GM23338 (cell line): Measurements from ENCODE around the gene CFAP97D2. TPM values are rescaled to one million over a fixed set of nuclear protein-coding genes. Genes with fewer than 3 reads are reported as not detected.

Source experiments
- ATAC-seq: fragments of 200-7000 bp; cut with Tn5 transposase; 3 replicates; pipeline ENCODE4 v1.9.1; 2020
- DNase-seq: peaks from one replicate; pipeline ENCODE4 v3.0.0-alpha.2; 2015; ENCODE audit warnings: low spot score
- H2AFZ ChIP-seq: fragments of 200-600 bp; sonication (generic); 2 replicates; pipeline ENCODE4 v1.8.0; 2016; ENCODE audit warnings: antibody characterized with exemption, mild to moderate bottlenecking, moderate library complexity
- H3F3A ChIP-seq: fragments of 200-600 bp; sonication (generic); replicated peaks from 2 replicates; pipeline ENCODE4 v1.8.0; 2017; ENCODE audit warnings: antibody characterized with exemption, mixed run types, low read depth
- H3K27ac ChIP-seq: fragments of 200-600 bp; sonication (generic); 2 replicates; pipeline ENCODE4 v1.6.1; 2016; ENCODE audit warnings: low read depth
- H3K27me3 ChIP-seq: fragments of 200-600 bp; sonication (generic); 2 replicates; pipeline ENCODE4 v1.8.0; 2016; ENCODE audit warnings: mild to moderate bottlenecking, mixed run types, moderate library complexity; ENCODE audit not compliant: insufficient read depth
- H3K36me3 ChIP-seq: fragments of 200-600 bp; sonication (generic); 2 replicates; pipeline ENCODE4 v1.8.0; 2016; ENCODE audit warnings: mild to moderate bottlenecking; ENCODE audit not compliant: insufficient read depth
- H3K4me1 ChIP-seq: fragments of 200-600 bp; sonication (generic); 2 replicates; pipeline ENCODE4 v1.8.0; 2016; ENCODE audit warnings: mild to moderate bottlenecking, moderate library complexity; ENCODE audit not compliant: insufficient read depth
- H3K4me2 ChIP-seq: fragments of 200-600 bp; sonication (generic); 2 replicates; pipeline ENCODE4 v1.7.1; 2017; ENCODE audit warnings: mixed run types
- H3K4me3 ChIP-seq: fragments of 200-600 bp; sonication (generic); 2 replicates; pipeline ENCODE4 v1.6.1; 2016; ENCODE audit warnings: mixed run types
- H3K79me2 ChIP-seq: fragments of 200-600 bp; sonication (generic); replicated peaks from 2 replicates; pipeline ENCODE4 v1.8.0; 2017; ENCODE audit warnings: mild to moderate bottlenecking; ENCODE audit not compliant: insufficient read depth
- H3K9me2 ChIP-seq: fragments of 200-600 bp; sonication (generic); 2 replicates; pipeline ENCODE4 v1.8.0; 2017; ENCODE audit not compliant: insufficient read depth
- H4K20me1 ChIP-seq: fragments of 200-600 bp; sonication (generic); replicated peaks from 2 replicates; pipeline ENCODE4 v1.8.0; 2017; ENCODE audit warnings: mild to moderate bottlenecking; ENCODE audit not compliant: insufficient read depth
- H3K27ac Mint-ChIP-seq: 2 replicates; pipeline ENCODE4 v1.8.0; 2020; ENCODE audit warnings: inconsistent platforms, mild to moderate bottlenecking, moderate library complexity, mixed read lengths
- H3K27me3 Mint-ChIP-seq: 3 replicates; pipeline ENCODE4 v1.8.0; 2022; ENCODE audit warnings: low read depth, mild to moderate bottlenecking, moderate library complexity, mixed read lengths, inconsistent platforms; ENCODE audit not compliant: insufficient read depth, poor library complexity
- H3K36me3 Mint-ChIP-seq: 3 replicates; pipeline ENCODE4 v1.8.0; 2021; ENCODE audit warnings: low read depth, mild to moderate bottlenecking, inconsistent platforms, moderate library complexity, mixed read lengths
- H3K4me1 Mint-ChIP-seq: 3 replicates; pipeline ENCODE4 v1.8.0; 2020; ENCODE audit warnings: mild to moderate bottlenecking, inconsistent platforms, mixed read lengths
- H3K4me3 Mint-ChIP-seq: 3 replicates; pipeline ENCODE4 v1.8.0; 2021; ENCODE audit warnings: moderate library complexity, mild to moderate bottlenecking, inconsistent platforms, mixed read lengths
- H3K9me3 Mint-ChIP-seq: 3 replicates; pipeline ENCODE4 v1.8.0; 2020; ENCODE audit warnings: moderate library complexity, mild to moderate bottlenecking, inconsistent platforms, mixed read lengths
- CTCF ChIP-seq, 2 experiments: fragments of 200-600 bp in 1 of 2; sonication (generic) in 1 of 2; conservative IDR thresholded peaks; 2 replicates each; pipeline versions ENCODE4 v1.5.1 to v1.6.1; 2016 to 2017; ENCODE audit warnings: antibody characterized with exemption in 2 of 2, low read depth in 2 of 2, mild to moderate bottlenecking in 2 of 2, moderate library complexity in 1 of 2
- EZH2 ChIP-seq: fragments of 200-600 bp; sonication (generic); IDR thresholded peaks from one replicate; pipeline ENCODE4 v1.8.0; 2017; ENCODE audit warnings: antibody characterized with exemption, mild to moderate bottlenecking, low read depth; ENCODE audit not compliant: unreplicated experiment
- EZH2phosphoT487 ChIP-seq: fragments of 200-600 bp; sonication (generic); IDR thresholded peaks from one replicate; pipeline ENCODE4 v1.8.1; 2018; ENCODE audit warnings: antibody characterized with exemption; ENCODE audit not compliant: unreplicated experiment
- JUNB ChIP-seq: IDR thresholded peaks from one replicate; pipeline ENCODE4 v1.6.1; 2016; ENCODE audit warnings: antibody characterized with exemption; ENCODE audit not compliant: unreplicated experiment
- POLR2AphosphoS5 ChIP-seq: IDR thresholded peaks from 2 replicates; pipeline ENCODE4 v1.6.1; 2016; ENCODE audit warnings: antibody characterized with exemption, low read depth
- REST ChIP-seq: IDR thresholded peaks from one replicate; pipeline ENCODE4 v1.6.1; 2018; ENCODE audit warnings: antibody characterized with exemption; ENCODE audit not compliant: unreplicated experiment
- STAT1 ChIP-seq: IDR thresholded peaks from one replicate; pipeline ENCODE4 v1.6.1; 2016; ENCODE audit warnings: antibody characterized with exemption; ENCODE audit not compliant: unreplicated experiment
- ZNF331 ChIP-seq: fragments of 250-450 bp; sonication (Bioruptor Pico); IDR thresholded peaks from 2 replicates; pipeline ENCODE4 v1.5.0; 2020; ENCODE audit warnings: low read depth, mild to moderate bottlenecking, moderate library complexity
- ZNF462 ChIP-seq: fragments of 250-450 bp; sonication (Bioruptor Pico); IDR thresholded peaks from 2 replicates; pipeline ENCODE4 v1.5.0; 2020; ENCODE audit warnings: mild to moderate bottlenecking, moderate library complexity
- polyA plus RNA-seq: library from polyadenylated mRNA; unstranded; fragments of >200 nt; fragmentation: Nextera tagmentation; extraction: Ambion mirVana; gene quantifications from 2 replicates; pipeline ENCODE4 v1.2.1, GENCODE V29; 2016
- total RNA-seq: library from RNA; depleted of rRNA; stranded (reverse); fragments of >200 nt; shearing (Covaris generic); gene quantifications from 2 replicates; pipeline ENCODE4 v1.2.3, GENCODE V29; 2014

CFAP97D2 gene
- total and polyA plus RNA-seq, 2 experiments from 2014 or later, result not detected

GRCh38 chr13:114164681-114165429, 14.2 kb upstream of the CFAP97D2 start (continued):
- TF ChIP-seq STAT1 (no peak), CTCF (conservative IDR thresholded peaks at IDR 0.05; ENCODE audit: low read depth in 2 of 2) (no peak), ZNF331 (CRISPR knock-in tag) (no peak), POLR2AphosphoS5 (no peak), EZH2 (no peak), EZH2phosphoT487 (no peak)

GRCh38 chr13:114166381-114167131, 12.5 kb upstream of the CFAP97D2 start:
- H3K9me2 ChIP-seq, result 0 out of 2 replicates have a peak, but pooled peaks cover 3% of the 10 kb centered on the region
- ATAC-seq, result no peak
- no peaks in the 10 kb centered on the region; the same call in 1 of the 3 replicates for H3K4me1 Mint-ChIP-seq
- 0 out of 2 replicates have a peak overlapping the region, but pooled peaks have one; percentile 74 for H2AFZ ChIP-seq
- no peaks in the 10 kb centered on the region for H3K36me3 Mint-ChIP-seq
- no peak overlapping the region for H3K4me3 Mint-ChIP-seq
- no peaks in the 10 kb centered on the region for H3K79me2 ChIP-seq
- no peak overlapping the region for H3K4me3 ChIP-seq
- H3F3A ChIP-seq, result no peaks in the 10 kb centered on the region
- H3K27ac Mint-ChIP-seq, result no peak overlapping the region
- H3K4me1 ChIP-seq, result no peaks in the 10 kb centered on the region
- no peak overlapping the region for H3K4me2 ChIP-seq
- no peaks in the 10 kb centered on the region for H4K20me1 ChIP-seq
- no peaks in the 10 kb centered on the region for H3K9me3 Mint-ChIP-seq
- no peak for DNase-seq
- H3K27ac ChIP-seq, result no peak overlapping the region
- H3K27me3 ChIP-seq, result no peaks in the 10 kb centered on the region
- H3K27me3 Mint-ChIP-seq, result peaks cover 2% of the 10 kb centered on the region
- no peaks in the 10 kb centered on the region for H3K36me3 ChIP-seq
- TF ChIP-seq ZNF462 (CRISPR knock-in tag), result no peak
- no peak for TF ChIP-seq REST
- TF ChIP-seq JUNB, result no peak
